ENCODE results near the gene PCOLCE2. TPM values are rescaled to one million over a fixed set of nuclear protein-coding genes. Genes with fewer than 3 reads are reported as not detected.
"Not testable (repeated sequence)": the region's sequence is repeated elsewhere in the genome, so short reads cannot be mapped to it uniquely, and the experiment has no call there.

PCOLCE2 gene
- total and polyA plus RNA-seq, 10 donors: 1.8 to 18.2 (median 6.5) TPM

GRCh38 chr3:142888099-142888480 lies 793 bp downstream of the PCOLCE2 start:
- Histone ChIP-seq H3K9me3 (no peaks in the 10 kb centered on the region), H3K4me1 (peaks cover 11 to 24% (median 20%) of the 10 kb centered on the region in 6 donors), H3K27ac (peak overlapping the region in 5 of 8 donors; percentile 16 to 55 (median 41)), H3K4me3 (peak overlapping the region; percentile 27 to 76 (median 56)), H3K27me3 (replicated peaks in 1 of 7) (peaks cover 0 to 67% (median 23%) of the 10 kb centered on the region in 7 donors), H3K36me3 (no peaks in the 10 kb centered on the region)
- intact Hi-C loops (cut with DNase I; ENCODE audit: low total_unique reads): no loop called here
- TF ChIP-seq POLR2AphosphoS5 (IDR thresholded peaks at IDR 0.05) (no peak), POLR2A (IDR thresholded peaks at IDR 0.05) (no peak)
- TF ChIP-seq, protein P1, sequence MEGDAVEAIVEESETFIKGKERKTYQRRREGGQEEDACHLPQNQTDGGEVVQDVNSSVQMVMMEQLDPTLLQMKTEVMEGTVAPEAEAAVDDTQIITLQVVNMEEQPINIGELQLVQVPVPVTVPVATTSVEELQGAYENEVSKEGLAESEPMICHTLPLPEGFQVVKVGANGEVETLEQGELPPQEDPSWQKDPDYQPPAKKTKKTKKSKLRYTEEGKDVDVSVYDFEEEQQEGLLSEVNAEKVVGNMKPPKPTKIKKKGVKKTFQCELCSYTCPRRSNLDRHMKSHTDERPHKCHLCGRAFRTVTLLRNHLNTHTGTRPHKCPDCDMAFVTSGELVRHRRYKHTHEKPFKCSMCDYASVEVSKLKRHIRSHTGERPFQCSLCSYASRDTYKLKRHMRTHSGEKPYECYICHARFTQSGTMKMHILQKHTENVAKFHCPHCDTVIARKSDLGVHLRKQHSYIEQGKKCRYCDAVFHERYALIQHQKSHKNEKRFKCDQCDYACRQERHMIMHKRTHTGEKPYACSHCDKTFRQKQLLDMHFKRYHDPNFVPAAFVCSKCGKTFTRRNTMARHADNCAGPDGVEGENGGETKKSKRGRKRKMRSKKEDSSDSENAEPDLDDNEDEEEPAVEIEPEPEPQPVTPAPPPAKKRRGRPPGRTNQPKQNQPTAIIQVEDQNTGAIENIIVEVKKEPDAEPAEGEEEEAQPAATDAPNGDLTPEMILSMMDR (IDR thresholded peaks at IDR 0.05 in 8 of 11, conservative IDR thresholded peaks at IDR 0.05 in 3 of 11): no peak
- DNase-seq: peak; percentile 76
- WGBS, 5 donors: 1 to 6% (median 2%) methylated on average over 10 to 14 of the region's 14 CpGs

- DNase-seq: no peak
- Histone ChIP-seq H3K27ac (peak overlapping the region in 1 of 8 donors; percentile 27), H3K4me1 (peaks cover 11 to 24% (median 20%) of the 10 kb centered on the region in 6 donors), H3K9me3 (no peaks in the 10 kb centered on the region), H3K27me3 (replicated peaks in 1 of 7) (peaks cover 0 to 61% (median 23%) of the 10 kb centered on the region in 7 donors), H3K4me3 (no peak overlapping the region), H3K36me3 (no peaks in the 10 kb centered on the region)
- WGBS, 5 donors: 52 to 69% (median 69%) methylated on average over 2 of the region's 2 CpGs
- intact Hi-C loops (cut with DNase I; ENCODE audit: low total_unique reads): no loop called here
- TF ChIP-seq, protein P1 (IDR thresholded peaks at IDR 0.05 in 8 of 11, conservative IDR thresholded peaks at IDR 0.05 in 3 of 11): no peak
- no peak for TF ChIP-seq POLR2AphosphoS5 (IDR thresholded peaks at IDR 0.05)
- TF ChIP-seq POLR2A (IDR thresholded peaks at IDR 0.05): no peak
Observed at GRCh38 chr3:142886940-142887339, 1.9 kb downstream of the PCOLCE2 start.

DNA sequence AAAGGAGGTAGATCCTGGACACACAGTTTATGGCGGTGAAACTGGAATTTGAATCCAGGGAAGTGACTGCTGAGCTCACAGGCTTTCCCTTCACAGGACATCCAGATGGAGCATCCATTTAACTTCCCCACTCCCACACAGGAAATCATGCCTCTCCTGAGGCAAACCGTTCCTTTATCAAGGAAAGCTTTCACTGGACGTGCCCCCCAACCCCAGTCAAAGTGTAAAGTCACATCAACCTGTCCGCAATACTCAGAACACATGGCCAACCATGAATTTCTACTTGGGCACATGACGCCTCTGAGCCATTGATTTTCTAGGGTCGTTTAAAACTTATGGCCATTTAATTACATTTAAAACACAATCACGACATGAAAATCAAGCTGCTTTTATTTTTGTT lies 2.9 kb downstream of the PCOLCE2 start:
- Histone ChIP-seq H3K4me3 (no peak overlapping the region), H3K4me1 (peaks cover 11 to 24% (median 20%) of the 10 kb centered on the region in 6 donors), H3K9me3 (no peaks in the 10 kb centered on the region), H3K36me3 (no peaks in the 10 kb centered on the region), H3K27me3 (replicated peaks in 1 of 7) (peaks cover 0 to 62% (median 23%) of the 10 kb centered on the region in 7 donors), H3K27ac (no peak overlapping the region)
- TF ChIP-seq POLR2AphosphoS5 (IDR thresholded peaks at IDR 0.05) (no peak), POLR2A (IDR thresholded peaks at IDR 0.05) (no peak)
- TF ChIP-seq, protein P1 (IDR thresholded peaks at IDR 0.05 in 8 of 11, conservative IDR thresholded peaks at IDR 0.05 in 3 of 11): no peak
- intact Hi-C loops (cut with DNase I; ENCODE audit: low total_unique reads): no loop called here
- no peak for DNase-seq
- 75 to 91% (median 87%) methylated on average over 7 of the region's 7 CpGs for WGBS, 5 donors

GRCh38 chr3:142884531-142884930 lies 4.4 kb downstream of the PCOLCE2 start:
- TF ChIP-seq, protein P1 (IDR thresholded peaks at IDR 0.05 in 8 of 11, conservative IDR thresholded peaks at IDR 0.05 in 3 of 11): no peak
- TF ChIP-seq POLR2AphosphoS5 (IDR thresholded peaks at IDR 0.05) (no peak), POLR2A (IDR thresholded peaks at IDR 0.05) (no peak)
- WGBS, 5 donors: 29 to 60% (median 56%) methylated on average over 1 of the region's 1 CpG
- no peaks in the 10 kb centered on the region for H3K36me3 ChIP-seq

GRCh38 chr3:142883534-142883933 lies 5.3 kb downstream of the PCOLCE2 start:
- H3K4me3 ChIP-seq; DNase-seq; H3K9me3 ChIP-seq; H3K36me3 ChIP-seq; intact Hi-C loops (cut with DNase I; ENCODE audit: low total_unique reads); H3K27ac ChIP-seq: not testable (repeated sequence)
- Histone ChIP-seq H3K4me1 (peaks cover 5 to 11% (median 10%) of the 10 kb centered on the region in 6 donors), H3K27me3 (replicated peaks in 1 of 7) (peaks cover 0 to 38% (median 12%) of the 10 kb centered on the region in 7 donors)
- 72 to 86% (median 82%) methylated on average over 8 of the region's 8 CpGs for WGBS, 5 donors

More at GRCh38 chr3:142884531-142884930, 4.4 kb downstream of the PCOLCE2 start:
- no peaks in the 10 kb centered on the region for H3K9me3 ChIP-seq
- H3K27ac ChIP-seq: peak overlapping the region in 1 of 8 donors; percentile 33
- intact Hi-C loops (cut with DNase I; ENCODE audit: low total_unique reads): no loop called here
- no peak for DNase-seq
- H3K4me3 ChIP-seq: no peak overlapping the region
- peaks cover 11 to 21% (median 19%) of the 10 kb centered on the region in 6 donors for H3K4me1 ChIP-seq
- peaks cover 0 to 48% (median 19%) of the 10 kb centered on the region in 7 donors for H3K27me3 ChIP-seq (replicated peaks in 1 of 7)

Data from spleen (tissue), 11 donors.